ENCODE data around the gene COL1A1.

The COL1A1 gene

GRCh38 chr17:50210240-50211225, 9.1 kb upstream of the COL1A1 start:
- TF ChIP-seq, protein P1, sequence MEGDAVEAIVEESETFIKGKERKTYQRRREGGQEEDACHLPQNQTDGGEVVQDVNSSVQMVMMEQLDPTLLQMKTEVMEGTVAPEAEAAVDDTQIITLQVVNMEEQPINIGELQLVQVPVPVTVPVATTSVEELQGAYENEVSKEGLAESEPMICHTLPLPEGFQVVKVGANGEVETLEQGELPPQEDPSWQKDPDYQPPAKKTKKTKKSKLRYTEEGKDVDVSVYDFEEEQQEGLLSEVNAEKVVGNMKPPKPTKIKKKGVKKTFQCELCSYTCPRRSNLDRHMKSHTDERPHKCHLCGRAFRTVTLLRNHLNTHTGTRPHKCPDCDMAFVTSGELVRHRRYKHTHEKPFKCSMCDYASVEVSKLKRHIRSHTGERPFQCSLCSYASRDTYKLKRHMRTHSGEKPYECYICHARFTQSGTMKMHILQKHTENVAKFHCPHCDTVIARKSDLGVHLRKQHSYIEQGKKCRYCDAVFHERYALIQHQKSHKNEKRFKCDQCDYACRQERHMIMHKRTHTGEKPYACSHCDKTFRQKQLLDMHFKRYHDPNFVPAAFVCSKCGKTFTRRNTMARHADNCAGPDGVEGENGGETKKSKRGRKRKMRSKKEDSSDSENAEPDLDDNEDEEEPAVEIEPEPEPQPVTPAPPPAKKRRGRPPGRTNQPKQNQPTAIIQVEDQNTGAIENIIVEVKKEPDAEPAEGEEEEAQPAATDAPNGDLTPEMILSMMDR (IDR thresholded peaks at IDR 0.05; ENCODE audit: extremely low read depth, insufficient read depth, missing control alignments), result no peak
- no peak for DNase-seq (ENCODE audit: low spot score)
- in situ Hi-C loops (cut with MboI; ENCODE audit: low pct_unique_long_range_greater_than_20kb, low sequenced_read_pairs, unreplicated experiment), result loop anchor here (10.0 kb wide), 1 partner anchor 74 kb away; no protein-coding TSS in a partner anchor

GRCh38 chr17:50209472-50210239, 8.2 kb upstream of the COL1A1 start:
- TF ChIP-seq, protein P1 (IDR thresholded peaks at IDR 0.05; ENCODE audit: extremely low read depth, insufficient read depth, missing control alignments), result no peak
- DNase-seq (ENCODE audit: low spot score), result no peak
- in situ Hi-C loops (cut with MboI; ENCODE audit: low pct_unique_long_range_greater_than_20kb, low sequenced_read_pairs, unreplicated experiment), result loop anchor here (10.0 kb wide), 1 partner anchor 75 kb away; no protein-coding TSS in a partner anchor

DNA sequence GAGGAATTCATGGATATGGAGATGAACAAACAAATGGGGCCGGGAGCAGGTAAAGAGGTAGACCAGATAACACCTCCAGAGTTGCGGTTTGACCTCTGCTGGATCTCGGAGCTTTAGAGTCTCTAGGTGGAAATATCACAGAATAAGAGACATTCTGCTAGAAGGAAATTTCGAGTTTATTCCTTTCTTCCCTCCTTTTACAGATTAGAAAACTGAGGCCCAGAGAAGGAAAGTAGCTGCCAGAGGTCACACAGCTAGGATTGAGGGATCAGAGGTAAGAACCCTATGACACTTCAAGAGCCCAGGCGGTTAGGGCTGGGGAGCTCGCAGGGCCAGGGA, 7.7 kb upstream of the COL1A1 start:
- TF ChIP-seq, protein P1 (IDR thresholded peaks at IDR 0.05; ENCODE audit: extremely low read depth, insufficient read depth, missing control alignments), result no peak
- in situ Hi-C loops (cut with MboI; ENCODE audit: low pct_unique_long_range_greater_than_20kb, low sequenced_read_pairs, unreplicated experiment), result no loop called here
- no peak for DNase-seq (ENCODE audit: low spot score)

DNA sequence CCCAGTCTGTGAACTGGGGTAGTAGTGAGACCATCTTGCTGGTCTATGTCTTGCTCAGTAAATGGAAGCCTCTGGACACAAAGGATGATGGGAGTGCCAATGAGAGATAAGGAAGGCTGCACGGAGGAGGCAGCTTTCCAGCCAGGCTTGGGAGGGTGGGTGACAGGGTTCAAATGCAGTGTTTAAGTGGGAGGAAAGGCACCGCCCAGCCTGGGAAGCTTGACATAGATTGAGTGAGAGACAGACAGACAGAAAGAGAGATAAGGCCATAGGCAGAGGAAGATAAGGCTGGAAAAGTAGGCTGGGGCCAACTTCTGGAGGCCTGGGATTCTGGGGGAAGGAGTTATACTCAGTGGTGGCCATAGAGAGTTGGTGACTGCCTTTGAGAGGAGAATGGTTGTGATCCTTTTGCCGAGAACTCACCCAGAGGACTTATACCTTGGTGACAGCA, 7.2 kb upstream of the COL1A1 start:
- DNase-seq (ENCODE audit: low spot score), result no peak
- in situ Hi-C loops (cut with MboI; ENCODE audit: low pct_unique_long_range_greater_than_20kb, low sequenced_read_pairs, unreplicated experiment), result no loop called here
- TF ChIP-seq, protein P1 (IDR thresholded peaks at IDR 0.05; ENCODE audit: extremely low read depth, insufficient read depth, missing control alignments), result no peak

DNA sequence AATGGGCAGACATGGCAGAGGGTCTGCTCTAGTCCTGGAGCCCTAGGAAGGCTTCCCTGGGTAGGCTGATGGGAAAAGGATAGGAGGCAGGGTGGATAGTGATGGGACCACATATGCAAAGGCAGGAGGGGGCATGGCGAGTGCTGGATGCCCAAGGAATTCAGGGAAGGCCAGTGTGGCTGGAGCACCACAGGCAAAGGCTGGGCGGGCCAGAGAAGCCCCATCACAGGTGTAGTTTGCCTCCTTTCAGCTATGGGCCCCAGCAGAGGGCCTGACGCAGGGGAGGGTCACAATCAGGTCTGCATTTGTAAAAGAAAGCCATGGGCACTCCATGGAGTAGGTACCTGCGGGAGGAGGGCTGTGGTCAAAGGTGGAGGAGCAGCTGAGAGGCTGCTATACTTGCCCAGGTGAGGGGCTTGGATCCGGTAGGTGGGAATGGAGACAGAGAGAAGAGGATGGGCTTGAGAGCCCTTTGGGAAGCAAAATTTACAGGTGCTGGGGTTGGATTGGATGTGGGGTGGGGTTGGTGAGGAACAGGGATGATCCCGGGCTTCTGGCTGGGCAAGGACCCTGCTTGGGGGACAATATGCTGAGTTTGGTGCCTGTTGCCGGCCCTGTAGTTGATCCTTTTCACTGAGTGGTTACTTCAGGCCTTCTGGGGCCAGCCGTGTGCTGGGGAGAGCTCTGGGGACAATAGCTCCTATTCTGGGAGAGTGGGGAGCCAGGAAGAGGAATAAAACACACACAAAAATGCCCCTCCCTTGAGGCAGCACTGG, 6.5 kb upstream of the COL1A1 start:
- no peak for DNase-seq (ENCODE audit: low spot score)
- TF ChIP-seq, protein P1 (IDR thresholded peaks at IDR 0.05; ENCODE audit: extremely low read depth, insufficient read depth, missing control alignments), result no peak
- in situ Hi-C loops (cut with MboI; ENCODE audit: low pct_unique_long_range_greater_than_20kb, low sequenced_read_pairs, unreplicated experiment), result no loop called here

DNA sequence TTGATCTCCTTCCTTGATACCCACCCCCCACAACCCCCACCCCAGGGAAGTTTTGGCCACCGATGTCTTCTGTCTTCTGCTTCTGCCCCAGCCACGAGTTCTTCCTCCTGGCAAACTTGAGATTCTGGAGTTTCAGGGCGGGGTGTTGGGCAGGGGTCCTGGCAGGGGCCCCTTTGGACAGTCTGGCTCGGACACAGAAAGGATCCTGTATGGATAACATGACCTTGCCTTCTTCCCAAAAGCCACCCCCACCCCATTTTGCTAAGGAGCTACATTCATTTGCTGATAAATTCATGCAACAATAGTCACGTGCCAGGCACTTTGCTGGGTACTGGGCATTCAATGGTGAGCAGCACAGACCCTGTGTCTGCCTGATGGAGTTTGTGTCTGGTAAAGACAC, 5.9 kb upstream of the COL1A1 start:
- TF ChIP-seq, protein P1 (IDR thresholded peaks at IDR 0.05; ENCODE audit: extremely low read depth, insufficient read depth, missing control alignments), result no peak
- DNase-seq (ENCODE audit: low spot score), result no peak
- in situ Hi-C loops (cut with MboI; ENCODE audit: low pct_unique_long_range_greater_than_20kb, low sequenced_read_pairs, unreplicated experiment), result no loop called here
